ENCODE measurements around the gene MYLK.

GRCh38 chr3:123884993-123885392, 861 bp upstream of the MYLK start:
- TF ChIP-seq EZH2phosphoT487 (IDR thresholded peaks at IDR 0.05; ENCODE audit: borderline replicate concordance): no peak
- no peak for TF ChIP-seq CTCF (conservative IDR thresholded peaks at IDR 0.05; ENCODE audit: low read length)

Measured in Loucy (cell line).